AG08395 (cell line): ENCODE data around the gene HBD.
A peak's percentile ranks its signal among the peaks of the same experiment; 100 is the strongest.
"Not testable (repeated sequence)": the region's sequence is repeated elsewhere in the genome, so short reads cannot be mapped to it uniquely, and the experiment has no call there.

ENCODE experiments used
- DNase-seq: peaks from one replicate; pipeline ENCODE4 v3.0.0; 2012; ENCODE audit warnings: mixed read lengths, low spot score

Gene HBD

GRCh38 chr11:5234381-5234834 lies at the start of gene HBD:
Gene HBD (minus strand): TSS chr11:5234483. CDS start chr11:5234433, 50 bp downstream.
- DNase-seq = peak; percentile 61

- no peak for DNase-seq
These were observed 49.6 kb upstream of the HBD start for GRCh38 chr11:5283882-5284281.

- no peak for DNase-seq
These were observed 48.8 kb upstream of the HBD start for GRCh38 chr11:5283086-5283485.

GRCh38 chr11:5282628-5283027 lies 48.3 kb upstream of the HBD start:
- no peak for DNase-seq

GRCh38 chr11:5281596-5281995 lies 47.3 kb upstream of the HBD start:
- DNase-seq = no peak

GRCh38 chr11:5280582-5281102 lies 46.4 kb upstream of the HBD start:
- peak; percentile 98 for DNase-seq

- no peak for DNase-seq
These were observed 45.3 kb upstream of the HBD start for GRCh38 chr11:5279471-5280090.

GRCh38 chr11:5277807-5278382 lies 43.6 kb upstream of the HBD start:
- no peak for DNase-seq

GRCh38 chr11:5276697-5277096 lies 42.4 kb upstream of the HBD start:
- no peak for DNase-seq

- no peak for DNase-seq
These were observed 41.3 kb upstream of the HBD start for GRCh38 chr11:5275369-5276110.

GRCh38 chr11:5274395-5274794 lies 40.1 kb upstream of the HBD start:
- DNase-seq = no peak

- no peak for DNase-seq
These were observed 38.2 kb upstream of the HBD start for GRCh38 chr11:5272395-5273017.

- no peak for DNase-seq
These were observed 35.4 kb upstream of the HBD start, which contains the start of gene HBE1 for GRCh38 chr11:5269715-5270147. Gene HBE1 (minus strand): TSS chr11:5269945. CDS start chr11:5269890, 55 bp downstream.

- DNase-seq = no peak
These were observed 32.8 kb upstream of the HBD start for GRCh38 chr11:5267033-5267563.

- no peak for DNase-seq
These were observed 32.3 kb upstream of the HBD start for GRCh38 chr11:5266609-5267008.

- DNase-seq = no peak
These were observed 31.5 kb upstream of the HBD start for GRCh38 chr11:5265832-5266231.

- no peak for DNase-seq
These were observed 24.4 kb upstream of the HBD start for GRCh38 chr11:5258543-5259262.

GRCh38 chr11:5257296-5257695 lies 23.0 kb upstream of the HBD start:
- no peak for DNase-seq

- not testable (repeated sequence) for DNase-seq
These were observed 20.5 kb upstream of the HBD start, which contains the start of gene HBG2 for GRCh38 chr11:5254646-5255413. Gene HBG2 (minus strand): TSS chr11:5254781. CDS start chr11:5254728, 53 bp downstream.

- not testable (repeated sequence) for DNase-seq
These were observed 19.7 kb upstream of the HBD start for GRCh38 chr11:5254023-5254422.

GRCh38 chr11:5253440-5253839 lies 19.2 kb upstream of the HBD start:
- not testable (repeated sequence) for DNase-seq
